SH-SY5Y (cell line): ENCODE measurements around the gene HOXC10.

Source experiments
- GATA2 ChIP-seq: IDR thresholded peaks from 2 replicates; pipeline ENCODE4 v1.6.1; 2011; ENCODE audit warnings: mild to moderate bottlenecking, low read depth, low read length
- GATA3 ChIP-seq: IDR thresholded peaks from 2 replicates; pipeline ENCODE4 v1.6.1; 2011; ENCODE audit warnings: low read depth, mild to moderate bottlenecking, low read length, moderate library complexity

- no peak for TF ChIP-seq GATA2
- TF ChIP-seq GATA3 = no peak
Observed at GRCh38 chr12:54038871-54039414, 54.0 kb downstream of the HOXC10 start.
